Measurements from ENCODE around the gene VCPKMT.

GRCh38 chr14:50089208-50089607 lies 27.2 kb downstream of the VCPKMT start:
- TF ChIP-seq, protein P1, sequence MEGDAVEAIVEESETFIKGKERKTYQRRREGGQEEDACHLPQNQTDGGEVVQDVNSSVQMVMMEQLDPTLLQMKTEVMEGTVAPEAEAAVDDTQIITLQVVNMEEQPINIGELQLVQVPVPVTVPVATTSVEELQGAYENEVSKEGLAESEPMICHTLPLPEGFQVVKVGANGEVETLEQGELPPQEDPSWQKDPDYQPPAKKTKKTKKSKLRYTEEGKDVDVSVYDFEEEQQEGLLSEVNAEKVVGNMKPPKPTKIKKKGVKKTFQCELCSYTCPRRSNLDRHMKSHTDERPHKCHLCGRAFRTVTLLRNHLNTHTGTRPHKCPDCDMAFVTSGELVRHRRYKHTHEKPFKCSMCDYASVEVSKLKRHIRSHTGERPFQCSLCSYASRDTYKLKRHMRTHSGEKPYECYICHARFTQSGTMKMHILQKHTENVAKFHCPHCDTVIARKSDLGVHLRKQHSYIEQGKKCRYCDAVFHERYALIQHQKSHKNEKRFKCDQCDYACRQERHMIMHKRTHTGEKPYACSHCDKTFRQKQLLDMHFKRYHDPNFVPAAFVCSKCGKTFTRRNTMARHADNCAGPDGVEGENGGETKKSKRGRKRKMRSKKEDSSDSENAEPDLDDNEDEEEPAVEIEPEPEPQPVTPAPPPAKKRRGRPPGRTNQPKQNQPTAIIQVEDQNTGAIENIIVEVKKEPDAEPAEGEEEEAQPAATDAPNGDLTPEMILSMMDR (IDR thresholded peaks at IDR 0.05), result no peak
- no peak for TF ChIP-seq POLR2A (IDR thresholded peaks at IDR 0.05)

Data from uterus (tissue), 2 donors.